Astrocyte of the spinal cord (primary cell): Measurements from ENCODE around the gene AUTS2.

Experiments used
- DNase-seq: peaks from one replicate; pipeline ENCODE4 v3.0.0; 2011; ENCODE audit warnings: low read depth, low spot score
- H3K4me3 ChIP-seq: 2 replicates; pipeline ENCODE4 v1.5.1; 2011; ENCODE audit warnings: low read depth, mild to moderate bottlenecking, low read length, moderate library complexity
- in situ Hi-C: cut with HindIII; loops from 2 replicates; pipeline ENCODE4 v1.10.0; 2017; ENCODE audit warnings: low sequenced_read_pairs
- TF ChIP-seq, protein P1 (sequence below): IDR thresholded peaks from 2 replicates; pipeline ENCODE4 v1.5.1; 2012; ENCODE audit warnings: low read depth, mild to moderate bottlenecking, low read length, inconsistent platforms

Gene AUTS2

DNA sequence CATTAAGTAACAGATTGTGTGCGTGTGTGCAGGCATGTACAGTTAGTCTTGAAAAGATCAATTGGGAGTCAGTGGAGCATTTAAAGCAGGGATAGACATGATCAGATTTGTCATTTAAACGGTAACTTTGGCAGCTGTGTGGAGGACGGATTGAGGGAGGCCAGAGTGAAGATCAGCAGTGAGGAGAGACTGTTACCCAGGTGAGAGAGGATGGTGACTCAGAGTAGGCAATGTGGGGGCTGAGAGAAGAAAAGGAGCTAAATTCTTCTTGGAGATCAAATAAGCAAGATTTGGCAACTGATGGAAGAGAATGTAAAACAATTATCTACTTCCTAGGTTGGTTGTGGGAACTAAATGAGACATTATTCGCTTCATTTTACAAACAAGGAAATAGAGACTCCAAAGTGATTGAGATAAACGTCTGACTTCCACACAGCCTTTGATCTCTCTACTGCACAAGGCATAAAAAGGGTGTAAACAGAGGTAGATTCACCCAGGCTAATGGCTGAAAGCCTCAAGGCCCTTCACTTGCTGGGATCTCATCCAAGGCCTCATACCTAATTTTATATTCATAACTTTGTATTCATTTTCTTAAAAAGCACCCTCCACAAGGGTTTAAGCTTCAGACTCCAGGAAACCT is 868.6 kb downstream of the AUTS2 start:
- in situ Hi-C loops = no loop called here
- no peak overlapping the region for H3K4me3 ChIP-seq
- no peak for DNase-seq
- TF ChIP-seq, protein P1, sequence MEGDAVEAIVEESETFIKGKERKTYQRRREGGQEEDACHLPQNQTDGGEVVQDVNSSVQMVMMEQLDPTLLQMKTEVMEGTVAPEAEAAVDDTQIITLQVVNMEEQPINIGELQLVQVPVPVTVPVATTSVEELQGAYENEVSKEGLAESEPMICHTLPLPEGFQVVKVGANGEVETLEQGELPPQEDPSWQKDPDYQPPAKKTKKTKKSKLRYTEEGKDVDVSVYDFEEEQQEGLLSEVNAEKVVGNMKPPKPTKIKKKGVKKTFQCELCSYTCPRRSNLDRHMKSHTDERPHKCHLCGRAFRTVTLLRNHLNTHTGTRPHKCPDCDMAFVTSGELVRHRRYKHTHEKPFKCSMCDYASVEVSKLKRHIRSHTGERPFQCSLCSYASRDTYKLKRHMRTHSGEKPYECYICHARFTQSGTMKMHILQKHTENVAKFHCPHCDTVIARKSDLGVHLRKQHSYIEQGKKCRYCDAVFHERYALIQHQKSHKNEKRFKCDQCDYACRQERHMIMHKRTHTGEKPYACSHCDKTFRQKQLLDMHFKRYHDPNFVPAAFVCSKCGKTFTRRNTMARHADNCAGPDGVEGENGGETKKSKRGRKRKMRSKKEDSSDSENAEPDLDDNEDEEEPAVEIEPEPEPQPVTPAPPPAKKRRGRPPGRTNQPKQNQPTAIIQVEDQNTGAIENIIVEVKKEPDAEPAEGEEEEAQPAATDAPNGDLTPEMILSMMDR = no peak

GRCh38 chr7:70470746-70471145 is 872.5 kb downstream of the AUTS2 start:
- TF ChIP-seq, protein P1 = no peak
- H3K4me3 ChIP-seq = no peak overlapping the region
- no peak for DNase-seq
- in situ Hi-C loops = no loop called here

DNA sequence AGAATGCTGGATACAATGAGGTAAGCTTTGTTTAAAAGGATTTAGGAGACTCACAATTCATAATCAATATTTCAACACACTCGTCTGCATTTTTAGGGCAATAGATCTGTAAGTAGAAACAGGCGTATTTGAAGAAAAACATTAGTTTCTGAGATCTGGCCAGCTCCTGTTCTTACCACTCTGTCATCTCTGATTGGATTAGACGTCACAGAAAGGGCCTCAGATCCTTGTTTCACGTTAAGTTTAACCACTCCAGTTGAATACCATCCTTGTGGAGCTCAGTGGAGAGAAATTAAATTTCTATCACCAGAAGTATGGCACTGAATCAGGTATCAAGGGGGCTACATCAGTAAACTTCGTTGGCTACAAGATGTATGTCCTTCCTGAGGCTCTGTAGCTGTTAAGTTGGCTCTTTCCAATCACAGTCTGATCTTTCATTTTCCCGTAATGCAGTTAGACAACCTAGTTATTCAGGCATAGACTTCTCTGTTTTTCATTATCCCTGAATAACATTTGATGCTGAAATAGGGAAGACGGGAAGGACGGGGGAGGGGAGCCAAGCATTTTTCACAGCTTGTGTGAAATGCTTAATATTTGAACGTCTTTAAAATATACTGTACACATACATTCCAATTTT is 874.4 kb downstream of the AUTS2 start:
- in situ Hi-C loops = no loop called here
- no peak overlapping the region for H3K4me3 ChIP-seq
- DNase-seq = no peak
- TF ChIP-seq, protein P1 = no peak

GRCh38 chr7:70474639-70475234 is 876.5 kb downstream of the AUTS2 start:
- no peak overlapping the region for H3K4me3 ChIP-seq
- in situ Hi-C loops = no loop called here
- DNase-seq = no peak
- TF ChIP-seq, protein P1 = no peak

DNA sequence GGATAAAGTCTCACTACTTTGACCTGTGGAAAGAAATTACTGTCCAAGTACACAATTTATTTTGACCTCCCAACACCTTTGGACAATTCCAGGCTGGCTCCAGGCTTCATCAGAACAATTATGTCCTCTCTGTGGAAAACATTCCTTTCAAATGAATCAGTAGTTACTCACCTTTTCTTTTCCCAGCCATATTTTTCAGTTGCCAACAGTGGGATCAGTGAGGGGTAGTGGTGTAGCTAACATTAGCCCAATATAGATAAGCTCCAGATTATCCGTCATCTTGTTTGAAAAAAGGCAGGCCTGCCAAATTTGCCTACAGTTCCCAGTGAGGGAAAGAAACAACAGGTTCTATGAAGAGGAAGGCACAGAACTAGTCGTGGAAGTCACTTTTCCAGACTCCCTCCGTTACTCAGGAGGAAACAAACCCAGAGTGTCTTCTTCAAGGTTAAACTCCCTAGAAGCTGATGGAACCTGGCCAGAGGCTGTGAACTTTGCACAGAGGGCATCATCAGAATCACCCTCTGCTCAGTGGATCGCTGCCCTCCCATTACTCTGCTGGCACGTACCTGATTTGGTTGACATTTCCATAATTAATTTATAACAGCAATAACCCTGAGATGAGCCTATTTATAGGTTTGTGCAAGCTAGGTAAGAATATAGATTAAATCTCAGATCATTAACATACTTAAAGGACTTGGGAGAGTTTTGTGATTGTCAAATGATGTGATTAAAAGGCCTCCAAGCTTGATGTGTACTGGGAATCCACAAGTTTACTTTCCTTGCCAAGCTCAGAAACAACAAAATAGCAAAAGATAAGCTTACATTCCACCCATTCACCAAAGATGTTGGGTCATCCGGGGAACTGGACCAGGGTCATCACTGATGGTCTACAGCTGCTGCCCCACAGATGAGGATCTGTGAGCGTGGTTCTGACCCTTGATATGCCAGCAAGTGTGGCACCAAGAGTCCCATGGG is 879.0 kb downstream of the AUTS2 start:
- in situ Hi-C loops = no loop called here
- TF ChIP-seq, protein P1 = no peak
- DNase-seq = peak; percentile 46

GRCh38 chr7:70479153-70480021 is 881.1 kb downstream of the AUTS2 start:
- in situ Hi-C loops = no loop called here
- TF ChIP-seq, protein P1 = no peak
- no peak overlapping the region for H3K4me3 ChIP-seq
- no peak for DNase-seq

More for the DNA sequence above, 879.0 kb downstream of the AUTS2 start:
- H3K4me3 ChIP-seq = no peak overlapping the region
